RWPE2 (cell line): ENCODE measurements around the gene SNX30.

Experiments
- ATAC-seq: fragments of 200-7000 bp; cut with Tn5 transposase; 3 replicates; pipeline ENCODE4 v1.9.1; 2021; ENCODE audit warnings: low read depth
- DNase-seq: peaks from one replicate; pipeline ENCODE4 v3.0.0-alpha.2; 2020; ENCODE audit warnings: low spot score
- H3K27ac ChIP-seq: fragments of 450-650 bp; 2 replicates; pipeline ENCODE4 v1.5.1; 2017; ENCODE audit warnings: mild to moderate bottlenecking; ENCODE audit not compliant: poor library complexity, severe bottlenecking
- H3K27me3 ChIP-seq: fragments of 250-450 bp; sonication (Bioruptor Pico); 2 replicates; pipeline ENCODE4 v1.5.1; 2021; ENCODE audit warnings: mild to moderate bottlenecking, moderate library complexity; ENCODE audit not compliant: insufficient read depth, poor library complexity, severe bottlenecking
- H3K36me3 ChIP-seq: fragments of 250-450 bp; sonication (Bioruptor Pico); 2 replicates; pipeline ENCODE4 v1.5.1; 2020; ENCODE audit warnings: low read depth, mild to moderate bottlenecking, moderate library complexity
- H3K4me1 ChIP-seq: fragments of 250-450 bp; sonication (Bioruptor Pico); 2 replicates; pipeline ENCODE4 v1.5.1; 2021; ENCODE audit warnings: mild to moderate bottlenecking, moderate library complexity; ENCODE audit not compliant: insufficient read depth, poor library complexity, severe bottlenecking
- H3K4me3 ChIP-seq: fragments of 250-450 bp; sonication (Bioruptor Pico); 2 replicates; pipeline ENCODE4 v1.5.1; 2021; ENCODE audit warnings: mild to moderate bottlenecking, moderate library complexity; ENCODE audit not compliant: severe bottlenecking
- H3K9me3 ChIP-seq: fragments of 250-450 bp; sonication (Bioruptor Pico); 2 replicates; pipeline ENCODE4 v1.5.1; 2021; ENCODE audit warnings: mild to moderate bottlenecking, moderate library complexity; ENCODE audit not compliant: severe bottlenecking
- TF ChIP-seq, protein P1 (sequence below): fragments of 450-650 bp; IDR thresholded peaks from one replicate; pipeline ENCODE4 v1.5.1; 2017; ENCODE audit warnings: mild to moderate bottlenecking, moderate library complexity; ENCODE audit not compliant: poor library complexity, severe bottlenecking

SNX30 gene

GRCh38 chr9:112731971-112732370, 18.6 kb upstream of the SNX30 start:
- TF ChIP-seq, protein P1, sequence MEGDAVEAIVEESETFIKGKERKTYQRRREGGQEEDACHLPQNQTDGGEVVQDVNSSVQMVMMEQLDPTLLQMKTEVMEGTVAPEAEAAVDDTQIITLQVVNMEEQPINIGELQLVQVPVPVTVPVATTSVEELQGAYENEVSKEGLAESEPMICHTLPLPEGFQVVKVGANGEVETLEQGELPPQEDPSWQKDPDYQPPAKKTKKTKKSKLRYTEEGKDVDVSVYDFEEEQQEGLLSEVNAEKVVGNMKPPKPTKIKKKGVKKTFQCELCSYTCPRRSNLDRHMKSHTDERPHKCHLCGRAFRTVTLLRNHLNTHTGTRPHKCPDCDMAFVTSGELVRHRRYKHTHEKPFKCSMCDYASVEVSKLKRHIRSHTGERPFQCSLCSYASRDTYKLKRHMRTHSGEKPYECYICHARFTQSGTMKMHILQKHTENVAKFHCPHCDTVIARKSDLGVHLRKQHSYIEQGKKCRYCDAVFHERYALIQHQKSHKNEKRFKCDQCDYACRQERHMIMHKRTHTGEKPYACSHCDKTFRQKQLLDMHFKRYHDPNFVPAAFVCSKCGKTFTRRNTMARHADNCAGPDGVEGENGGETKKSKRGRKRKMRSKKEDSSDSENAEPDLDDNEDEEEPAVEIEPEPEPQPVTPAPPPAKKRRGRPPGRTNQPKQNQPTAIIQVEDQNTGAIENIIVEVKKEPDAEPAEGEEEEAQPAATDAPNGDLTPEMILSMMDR: no peak
- no peak overlapping the region for H3K27ac ChIP-seq
- H3K27me3 ChIP-seq: no peaks in the 10 kb centered on the region
- no peaks in the 10 kb centered on the region for H3K9me3 ChIP-seq
- H3K4me1 ChIP-seq: no peaks in the 10 kb centered on the region
- DNase-seq (no peak), ATAC-seq (no peak)
- no peak overlapping the region for H3K4me3 ChIP-seq
- no peaks in the 10 kb centered on the region for H3K36me3 ChIP-seq

DNA sequence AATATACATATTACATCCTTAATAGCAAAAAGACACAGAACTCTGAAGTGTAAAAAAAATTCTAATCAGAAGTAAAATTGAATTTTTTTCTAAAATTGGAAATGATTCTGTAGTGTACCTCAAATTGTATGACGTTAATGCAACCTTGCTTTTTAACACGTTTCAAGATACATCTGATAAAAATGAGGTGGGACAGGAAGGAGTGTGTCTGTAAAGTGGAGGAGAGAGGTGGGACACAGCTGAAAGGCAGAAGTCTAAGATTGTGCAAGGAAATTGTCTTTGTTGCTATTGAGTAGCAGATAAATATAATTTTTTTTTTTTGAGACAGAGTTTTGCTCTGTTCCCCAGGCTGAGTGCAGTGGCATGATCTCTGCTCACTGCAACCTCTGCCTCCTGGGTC, 15.7 kb upstream of the SNX30 start:
- no peak for ATAC-seq

GRCh38 chr9:112743216-112743836, 7.2 kb upstream of the SNX30 start:
- no peak overlapping the region for H3K4me3 ChIP-seq
- no peak overlapping the region for H3K27ac ChIP-seq
- no peaks in the 10 kb centered on the region for H3K4me1 ChIP-seq

More for the DNA sequence above, 15.7 kb upstream of the SNX30 start:
- no peak overlapping the region for H3K4me3 ChIP-seq
- peaks cover 3% of the 10 kb centered on the region for H3K4me1 ChIP-seq
- no peaks in the 10 kb centered on the region for H3K36me3 ChIP-seq
- no peak for DNase-seq
- H3K9me3 ChIP-seq: no peaks in the 10 kb centered on the region
- no peaks in the 10 kb centered on the region for H3K27me3 ChIP-seq
- H3K27ac ChIP-seq: no peak overlapping the region
- TF ChIP-seq, protein P1: no peak

GRCh38 chr9:112744177-112744576, 6.4 kb upstream of the SNX30 start:
- no peak for DNase-seq
- Histone ChIP-seq H3K4me1 (no peaks in the 10 kb centered on the region), H3K4me3 (no peak overlapping the region), H3K27ac (no peak overlapping the region), H3K9me3 (no peaks in the 10 kb centered on the region), H3K27me3 (no peaks in the 10 kb centered on the region), H3K36me3 (no peaks in the 10 kb centered on the region)
- TF ChIP-seq, protein P1: no peak
- ATAC-seq: no peak

More at GRCh38 chr9:112743216-112743836, 7.2 kb upstream of the SNX30 start:
- H3K9me3 ChIP-seq: no peaks in the 10 kb centered on the region
- TF ChIP-seq, protein P1: no peak
- ATAC-seq: no peak
- no peaks in the 10 kb centered on the region for H3K27me3 ChIP-seq
- H3K36me3 ChIP-seq: no peaks in the 10 kb centered on the region
- DNase-seq: no peak

DNA sequence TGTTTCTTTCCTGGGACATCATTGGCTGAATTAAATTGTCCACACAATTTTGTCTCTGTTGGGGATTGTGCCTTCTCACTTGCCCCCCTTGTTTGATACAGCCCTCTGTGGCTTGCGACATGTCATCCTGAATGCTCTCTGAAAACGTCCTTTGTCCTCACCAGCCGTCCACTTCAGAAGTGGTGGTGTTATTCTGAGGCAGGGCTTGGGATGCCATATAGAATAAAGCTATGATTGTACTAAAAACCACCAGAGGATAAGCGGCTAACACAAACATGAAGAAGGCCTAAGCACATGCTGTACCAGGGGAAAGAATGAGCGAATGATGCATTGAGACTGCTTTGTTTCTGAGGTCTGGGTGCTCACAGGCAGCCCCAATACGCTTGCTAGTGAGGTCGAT, 3.5 kb upstream of the SNX30 start:
- no peak overlapping the region for H3K4me3 ChIP-seq
- ATAC-seq: no peak

More for the DNA sequence above, 3.5 kb upstream of the SNX30 start:
- TF ChIP-seq, protein P1: no peak
- no peak for DNase-seq
- no peaks in the 10 kb centered on the region for H3K9me3 ChIP-seq
- H3K4me1 ChIP-seq: peaks cover 15% of the 10 kb centered on the region
- H3K27ac ChIP-seq: no peak overlapping the region
- H3K27me3 ChIP-seq: no peaks in the 10 kb centered on the region
- no peaks in the 10 kb centered on the region for H3K36me3 ChIP-seq
